Fibroblast of lung (primary cell): Measurements from ENCODE around the gene IGFBPL1.

ENCODE experiments used
- CTCF ChIP-seq, 2 donors: IDR thresholded peaks in 1 of 2; conservative IDR thresholded peaks in 1 of 2; 1 replicate in 1 of 2; 2 replicates in 1 of 2; pipeline ENCODE4 v1.5.1; 2011 to 2012; ENCODE audit warnings: low read length in 2 of 2, control low read depth in 1 of 2, inconsistent platforms in 1 of 2, low read depth in 1 of 2, mild to moderate bottlenecking in 1 of 2
- EZH2 ChIP-seq: IDR thresholded peaks from 2 replicates; pipeline ENCODE4 v1.5.1; 2012; ENCODE audit warnings: low read length, control low read depth, mild to moderate bottlenecking; ENCODE audit errors: missing control alignments

GRCh38 chr9:38385896-38386295 is 38.4 kb downstream of the IGFBPL1 start:
- TF ChIP-seq CTCF (conservative IDR thresholded peaks at IDR 0.05 in 1 of 2, IDR thresholded peaks at IDR 0.05 in 1 of 2; ENCODE audit: low read depth in 1 of 2, low read length in 2 of 2) (no peak), EZH2 (no peak)
